GM23338 (cell line): ENCODE measurements around the gene MORN4.

Experiments
- EZH2phosphoT487 ChIP-seq: fragments of 200-600 bp; sonication (generic); IDR thresholded peaks from one replicate; pipeline ENCODE4 v1.8.1; 2018; ENCODE audit warnings: antibody characterized with exemption; ENCODE audit not compliant: unreplicated experiment
- POLR2AphosphoS5 ChIP-seq: IDR thresholded peaks from 2 replicates; pipeline ENCODE4 v1.6.1; 2016; ENCODE audit warnings: antibody characterized with exemption, low read depth

- no peak for TF ChIP-seq POLR2AphosphoS5
- TF ChIP-seq EZH2phosphoT487: no peak
These were observed 61.7 kb downstream of the MORN4 start for GRCh38 chr10:97571622-97572021.
